ENCODE measurements around the gene MIPEP. TPM values are rescaled to one million over a fixed set of nuclear protein-coding genes. Genes with fewer than 3 reads are reported as not detected.

The MIPEP gene
- total RNA-seq, 1 experiment from 2014 or later: 25.4 TPM

- no peaks in the 10 kb centered on the region for H3K9me3 ChIP-seq (ENCODE audit: low read depth, low read length, poor library complexity, severe bottlenecking)
- CTCF ChIA-PET: no interaction called here
- no peaks in the 10 kb centered on the region for H3K27me3 ChIP-seq (replicated peaks; ENCODE audit: insufficient read depth, low read depth, low read length, poor library complexity)
- H3K27ac ChIP-seq (ENCODE audit: low read depth, low read length, poor library complexity, severe bottlenecking): no peak overlapping the region
- TF ChIP-seq EZH2 (IDR thresholded peaks at IDR 0.05; ENCODE audit: borderline replicate concordance, low read depth, low read length, poor library complexity, severe bottlenecking) (no peak), CTCF (conservative IDR thresholded peaks at IDR 0.05; ENCODE audit: low read depth, low read length) (no peak)
- H3K36me3 ChIP-seq (ENCODE audit: insufficient read depth, low read length, poor library complexity, severe bottlenecking): no peaks in the 10 kb centered on the region
- intact Hi-C loops (cut with micrococcal nuclease; ENCODE audit: unreplicated experiment): no loop called here
- BruUV-seq (replicated peaks): no TSS peak
- DNase-seq (ENCODE audit: low spot score): peak; percentile 9
- POLR2A ChIA-PET (ENCODE audit: low non-redundant PET): no interaction called here
- H3K4me1 ChIP-seq (ENCODE audit: insufficient read depth, low read length, poor library complexity, severe bottlenecking): no peaks in the 10 kb centered on the region
- no peak overlapping the region for H3K4me3 ChIP-seq (ENCODE audit: low read depth, low read length, poor library complexity, severe bottlenecking)
Measured at GRCh38 chr13:23856008-23856750, 33.0 kb downstream of the MIPEP start.

- no peak overlapping the region for H3K27ac ChIP-seq (ENCODE audit: low read depth, low read length, poor library complexity, severe bottlenecking)
- no peaks in the 10 kb centered on the region for H3K27me3 ChIP-seq (replicated peaks; ENCODE audit: insufficient read depth, low read depth, low read length, poor library complexity)
- ChIA-PET POLR2A (ENCODE audit: low non-redundant PET) (no interaction called here), CTCF (no interaction called here)
- H3K4me3 ChIP-seq (ENCODE audit: low read depth, low read length, poor library complexity, severe bottlenecking): no peak overlapping the region
- H3K9me3 ChIP-seq (ENCODE audit: low read depth, low read length, poor library complexity, severe bottlenecking): no peaks in the 10 kb centered on the region
- no peak for TF ChIP-seq EZH2 (IDR thresholded peaks at IDR 0.05; ENCODE audit: borderline replicate concordance, low read depth, low read length, poor library complexity, severe bottlenecking)
- TF ChIP-seq CTCF (conservative IDR thresholded peaks at IDR 0.05; ENCODE audit: low read depth, low read length): no peak
- no peak for DNase-seq (ENCODE audit: low spot score)
- H3K4me1 ChIP-seq (ENCODE audit: insufficient read depth, low read length, poor library complexity, severe bottlenecking): no peaks in the 10 kb centered on the region
- no peaks in the 10 kb centered on the region for H3K36me3 ChIP-seq (ENCODE audit: insufficient read depth, low read length, poor library complexity, severe bottlenecking)
- intact Hi-C loops (cut with micrococcal nuclease; ENCODE audit: unreplicated experiment): no loop called here
- BruUV-seq (replicated peaks): no TSS peak
Measured at GRCh38 chr13:23855360-23855759, 33.8 kb downstream of the MIPEP start.

GRCh38 chr13:23852351-23852750, 36.8 kb downstream of the MIPEP start:
- Histone ChIP-seq H3K36me3 (ENCODE audit: insufficient read depth, low read length, poor library complexity, severe bottlenecking) (no peaks in the 10 kb centered on the region), H3K4me1 (ENCODE audit: insufficient read depth, low read length, poor library complexity, severe bottlenecking) (no peaks in the 10 kb centered on the region), H3K4me3 (ENCODE audit: low read depth, low read length, poor library complexity, severe bottlenecking) (no peak overlapping the region), H3K27me3 (replicated peaks; ENCODE audit: insufficient read depth, low read depth, low read length, poor library complexity) (no peaks in the 10 kb centered on the region), H3K27ac (ENCODE audit: low read depth, low read length, poor library complexity, severe bottlenecking) (no peak overlapping the region), H3K9me3 (ENCODE audit: low read depth, low read length, poor library complexity, severe bottlenecking) (no peaks in the 10 kb centered on the region)
- TF ChIP-seq CTCF (conservative IDR thresholded peaks at IDR 0.05; ENCODE audit: low read depth, low read length) (no peak), EZH2 (IDR thresholded peaks at IDR 0.05; ENCODE audit: borderline replicate concordance, low read depth, low read length, poor library complexity, severe bottlenecking) (no peak)
- no peak for DNase-seq (ENCODE audit: low spot score)
- BruUV-seq (replicated peaks): no TSS peak
- ChIA-PET POLR2A (ENCODE audit: low non-redundant PET) (no interaction called here), CTCF (no interaction called here)
- intact Hi-C loops (cut with micrococcal nuclease; ENCODE audit: unreplicated experiment): no loop called here
